ENCODE data around the gene FHIT.

The FHIT gene

GRCh38 chr3:60413551-60413950 lies 837.7 kb downstream of the FHIT start:
- TF ChIP-seq REST (IDR thresholded peaks at IDR 0.05; ENCODE audit: insufficient read depth in 1 of 2, low read depth in 2 of 2, low read length in 2 of 2) (no peak), SIN3A (IDR thresholded peaks at IDR 0.05; ENCODE audit: borderline replicate concordance, insufficient read depth, low read length) (no peak), FOXP2 (optimal IDR thresholded peaks at IDR 0.05; ENCODE audit: borderline replicate concordance, extremely low read depth, extremely low read length, insufficient read depth) (no peak), TAF1 (IDR thresholded peaks at IDR 0.05; ENCODE audit: borderline replicate concordance, insufficient read depth, low read length) (no peak), POLR2AphosphoS5 (IDR thresholded peaks at IDR 0.05; ENCODE audit: low read depth, low read length) (no peak)

GRCh38 chr3:60403866-60404265 lies 847.4 kb downstream of the FHIT start:
- TF ChIP-seq SIN3A (IDR thresholded peaks at IDR 0.05; ENCODE audit: borderline replicate concordance, insufficient read depth, low read length) (no peak), TAF1 (IDR thresholded peaks at IDR 0.05; ENCODE audit: borderline replicate concordance, insufficient read depth, low read length) (no peak), FOXP2 (optimal IDR thresholded peaks at IDR 0.05; ENCODE audit: borderline replicate concordance, extremely low read depth, extremely low read length, insufficient read depth) (no peak), REST (IDR thresholded peaks at IDR 0.05; ENCODE audit: insufficient read depth in 1 of 2, low read depth in 2 of 2, low read length in 2 of 2) (no peak), POLR2AphosphoS5 (IDR thresholded peaks at IDR 0.05; ENCODE audit: low read depth, low read length) (no peak)

GRCh38 chr3:60402931-60403330 lies 848.3 kb downstream of the FHIT start:
- TF ChIP-seq FOXP2 (optimal IDR thresholded peaks at IDR 0.05; ENCODE audit: borderline replicate concordance, extremely low read depth, extremely low read length, insufficient read depth) (no peak), REST (IDR thresholded peaks at IDR 0.05; ENCODE audit: insufficient read depth in 1 of 2, low read depth in 2 of 2, low read length in 2 of 2) (no peak), SIN3A (IDR thresholded peaks at IDR 0.05; ENCODE audit: borderline replicate concordance, insufficient read depth, low read length) (no peak), TAF1 (IDR thresholded peaks at IDR 0.05; ENCODE audit: borderline replicate concordance, insufficient read depth, low read length) (no peak), POLR2AphosphoS5 (IDR thresholded peaks at IDR 0.05; ENCODE audit: low read depth, low read length) (no peak)

GRCh38 chr3:60399861-60400845 lies 851.1 kb downstream of the FHIT start:
- TF ChIP-seq FOXP2 (optimal IDR thresholded peaks at IDR 0.05; ENCODE audit: borderline replicate concordance, extremely low read depth, extremely low read length, insufficient read depth) (no peak), TAF1 (IDR thresholded peaks at IDR 0.05; ENCODE audit: borderline replicate concordance, insufficient read depth, low read length) (no peak), SIN3A (IDR thresholded peaks at IDR 0.05; ENCODE audit: borderline replicate concordance, insufficient read depth, low read length) (no peak), REST (IDR thresholded peaks at IDR 0.05; ENCODE audit: insufficient read depth in 1 of 2, low read depth in 2 of 2, low read length in 2 of 2) (no peak), POLR2AphosphoS5 (IDR thresholded peaks at IDR 0.05; ENCODE audit: low read depth, low read length) (no peak)
